Vagina (tissue), 2 donors: ENCODE data around the gene SCAPER. TPM values are rescaled to one million over a fixed set of nuclear protein-coding genes. Genes with fewer than 3 reads are reported as not detected.

Experiments
- DNase-seq, 2 donors: peaks; one replicate each; pipeline ENCODE4 v3.0.0-alpha.2; 2017; ENCODE audit errors: extremely low spot score in 2 of 2
- H3K27ac ChIP-seq: fragments of 200-600 bp; sonication (generic); one replicate; pipeline ENCODE4 v1.5.1; 2019
- H3K27me3 ChIP-seq: fragments of 200-600 bp; sonication (generic); one replicate; pipeline ENCODE4 v1.5.1; 2019
- H3K36me3 ChIP-seq, 2 donors: fragments of 200-600 bp; sonication (generic); one replicate each; pipeline ENCODE4 v1.5.1; 2017 to 2019
- H3K4me1 ChIP-seq: fragments of 200-600 bp; sonication (generic); one replicate; pipeline ENCODE4 v1.5.1; 2019
- H3K4me3 ChIP-seq, 2 donors: fragments of 200-600 bp; sonication (generic); 1 replicate in 1 of 2; 2 replicates in 1 of 2; pipeline ENCODE4 v1.5.1; 2016 to 2019
- H3K9me3 ChIP-seq: fragments of 200-600 bp; sonication (generic); one replicate; pipeline ENCODE4 v1.5.1; 2019
- CTCF ChIP-seq, 3 experiments: fragments of 450-650 bp in 2 of 3; fragments of 200-600 bp in 1 of 3; sonication (generic) in 1 of 3; IDR thresholded peaks; one replicate each; pipeline ENCODE4 v1.5.1; 2017 to 2019; ENCODE audit warnings: antibody characterized with exemption in 3 of 3, mild to moderate bottlenecking in 2 of 3, moderate library complexity in 2 of 3
- POLR2A ChIP-seq, 2 donors: fragments of 450-650 bp; IDR thresholded peaks; one replicate each; pipeline ENCODE4 v1.6.1; 2017; ENCODE audit warnings: antibody characterized with exemption in 2 of 2, mild to moderate bottlenecking in 2 of 2, moderate library complexity in 2 of 2
- POLR2AphosphoS5 ChIP-seq, 2 donors: sonication (generic); formaldehyde crosslinking; IDR thresholded peaks; one replicate each; pipeline ENCODE4 v1.9.0; 2017; ENCODE audit warnings: antibody characterized with exemption in 2 of 2, mild to moderate bottlenecking in 2 of 2, low read depth in 1 of 2; ENCODE audit not compliant: insufficient read depth in 1 of 2
- intact Hi-C: fragments of 100-400 bp; cut with DNase I; formaldehyde crosslinking; loops from one replicate; pipeline ENCODE4 v1.15.1; 2023
- total RNA-seq: library from RNA; depleted of rRNA; stranded (reverse); fragments of >200 nt; gene quantifications from one replicate; pipeline ENCODE4 v1.2.3, GENCODE V29; 2016

SCAPER gene
- total RNA-seq, 1 donor from 2014 or later: 51.3 TPM

- Histone ChIP-seq H3K4me1 (peaks cover 24% of the 10 kb centered on the region), H3K36me3 (no peaks in the 10 kb centered on the region), H3K27ac (no peak overlapping the region), H3K9me3 (no peaks in the 10 kb centered on the region), H3K27me3 (no peaks in the 10 kb centered on the region), H3K4me3 (no peak overlapping the region)
- intact Hi-C loops: no loop called here
- no peak for TF ChIP-seq POLR2AphosphoS5 (IDR thresholded peaks at IDR 0.05; ENCODE audit: insufficient read depth in 1 of 2, low read depth in 1 of 2)
- no peak for TF ChIP-seq CTCF (IDR thresholded peaks at IDR 0.05)
- no peak for TF ChIP-seq POLR2A (IDR thresholded peaks at IDR 0.05)
- DNase-seq: no peak
Measured at GRCh38 chr15:76349301-76350070, 555.7 kb downstream of the SCAPER start.

GRCh38 chr15:76347482-76348055 is 557.6 kb downstream of the SCAPER start:
- Histone ChIP-seq H3K4me3 (peak overlapping the region in 1 of 2 donors; percentile 47), H3K9me3 (no peaks in the 10 kb centered on the region), H3K36me3 (no peaks in the 10 kb centered on the region), H3K27me3 (no peaks in the 10 kb centered on the region), H3K4me1 (peaks cover 24% of the 10 kb centered on the region), H3K27ac (peak overlapping the region; percentile 71)
- intact Hi-C loops: no loop called here
- DNase-seq: no peak
- TF ChIP-seq POLR2AphosphoS5 (IDR thresholded peaks at IDR 0.05; ENCODE audit: insufficient read depth in 1 of 2, low read depth in 1 of 2) (peak in 1 of 2 donors; percentile 45), POLR2A (IDR thresholded peaks at IDR 0.05) (no peak)

GRCh38 chr15:76346669-76347481 is 558.3 kb downstream of the SCAPER start:
- intact Hi-C loops: no loop called here
- Histone ChIP-seq H3K27ac (peak overlapping the region; percentile 71), H3K9me3 (no peaks in the 10 kb centered on the region), H3K4me3 (peak overlapping the region; percentile 43 to 47), H3K4me1 (peaks cover 29% of the 10 kb centered on the region), H3K36me3 (no peaks in the 10 kb centered on the region), H3K27me3 (no peaks in the 10 kb centered on the region)
- no peak for TF ChIP-seq POLR2AphosphoS5 (IDR thresholded peaks at IDR 0.05; ENCODE audit: insufficient read depth in 1 of 2, low read depth in 1 of 2)
- TF ChIP-seq POLR2A (IDR thresholded peaks at IDR 0.05): no peak
- TF ChIP-seq CTCF (IDR thresholded peaks at IDR 0.05): no peak
- DNase-seq: peak in 1 of 2 donors; percentile 72

GRCh38 chr15:76345880-76346668 is 559.1 kb downstream of the SCAPER start:
- Histone ChIP-seq H3K4me3 (peak overlapping the region; percentile 43 to 47), H3K9me3 (no peaks in the 10 kb centered on the region), H3K36me3 (no peaks in the 10 kb centered on the region), H3K27ac (peak overlapping the region; percentile 71), H3K4me1 (peaks cover 37% of the 10 kb centered on the region), H3K27me3 (no peaks in the 10 kb centered on the region)
- TF ChIP-seq CTCF (IDR thresholded peaks at IDR 0.05) (no peak), POLR2AphosphoS5 (IDR thresholded peaks at IDR 0.05; ENCODE audit: insufficient read depth in 1 of 2, low read depth in 1 of 2) (peak in 1 of 2 donors; percentile 17)
- DNase-seq: no peak
- intact Hi-C loops: no loop called here

- Histone ChIP-seq H3K9me3 (no peaks in the 10 kb centered on the region), H3K4me3 (peak overlapping the region in 1 of 2 donors; percentile 47), H3K27me3 (peaks cover 2% of the 10 kb centered on the region), H3K4me1 (peaks cover 42% of the 10 kb centered on the region), H3K36me3 (no peaks in the 10 kb centered on the region), H3K27ac (no peak overlapping the region)
- intact Hi-C loops: no loop called here
- TF ChIP-seq CTCF (IDR thresholded peaks at IDR 0.05) (no peak), POLR2A (IDR thresholded peaks at IDR 0.05) (no peak), POLR2AphosphoS5 (IDR thresholded peaks at IDR 0.05; ENCODE audit: insufficient read depth in 1 of 2, low read depth in 1 of 2) (no peak)
- no peak for DNase-seq
Measured at GRCh38 chr15:76345583-76345879, 559.6 kb downstream of the SCAPER start.
